Right renal cortex interstitium (tissue), 3 donors: ENCODE data around the gene CPOX. TPM values are rescaled to one million over a fixed set of nuclear protein-coding genes. Genes with fewer than 3 reads are reported as not detected.

Source experiments
- DNase-seq, 3 donors: peaks; one replicate each; pipeline ENCODE4 v3.0.0-alpha.2; 2013; ENCODE audit warnings: low read depth in 3 of 3, low spot score in 2 of 3
- polyA plus RNA-seq, 3 donors: library from polyadenylated mRNA; unstranded; fragments of 120-200 nt; gene quantifications; one replicate each; pipeline ENCODE4 v1.2.1, GENCODE V29; 2013; ENCODE audit not compliant: insufficient read length in 3 of 3

CPOX gene
- polyA plus RNA-seq, 3 donors: 20.4 to 23.4 (median 20.9) TPM

DNA sequence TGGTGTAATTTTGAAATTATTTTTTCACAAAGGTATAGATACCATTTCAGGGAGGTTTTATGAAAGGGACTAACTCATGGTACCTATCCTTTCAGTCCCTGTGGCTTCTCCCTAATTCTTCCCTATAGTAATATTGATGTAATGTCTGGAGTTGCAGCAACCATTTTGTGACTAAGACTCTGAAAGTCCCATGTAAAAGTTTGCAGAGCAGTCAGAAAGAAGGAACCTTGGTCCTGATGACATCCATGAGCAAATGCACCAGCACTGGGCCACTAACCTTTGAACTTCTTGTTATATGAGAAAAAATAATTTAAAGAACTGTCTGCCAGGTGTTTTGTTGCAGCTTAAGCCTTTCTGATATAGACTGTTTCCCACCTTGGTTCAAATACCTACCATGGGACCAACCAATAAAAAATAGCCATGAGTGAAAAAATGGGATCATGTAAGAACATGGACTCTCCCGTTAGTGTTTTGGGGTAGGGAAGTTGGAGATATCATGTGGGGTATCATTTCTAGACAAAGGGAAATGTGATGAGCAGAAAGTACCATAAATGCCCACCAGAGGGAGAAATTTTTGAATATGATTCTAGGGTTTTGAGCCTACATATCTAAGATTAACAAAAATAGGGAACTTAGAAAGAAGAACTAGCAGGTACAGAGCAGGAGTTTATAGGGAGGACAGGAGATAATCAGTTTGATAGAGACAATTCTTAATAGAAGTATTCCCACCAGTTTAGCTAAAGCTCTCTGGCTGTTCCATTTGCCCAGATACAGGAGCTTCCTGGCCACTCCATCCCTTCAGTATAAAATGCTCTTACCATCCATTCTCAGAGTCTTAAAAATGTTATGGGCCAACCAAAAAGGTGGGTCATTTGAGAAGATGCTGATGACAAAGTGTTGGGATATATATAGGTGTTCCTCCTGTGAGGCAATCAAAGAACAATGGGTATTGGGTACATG is 3.4 kb upstream of the CPOX start:
- no peak for DNase-seq

DNA sequence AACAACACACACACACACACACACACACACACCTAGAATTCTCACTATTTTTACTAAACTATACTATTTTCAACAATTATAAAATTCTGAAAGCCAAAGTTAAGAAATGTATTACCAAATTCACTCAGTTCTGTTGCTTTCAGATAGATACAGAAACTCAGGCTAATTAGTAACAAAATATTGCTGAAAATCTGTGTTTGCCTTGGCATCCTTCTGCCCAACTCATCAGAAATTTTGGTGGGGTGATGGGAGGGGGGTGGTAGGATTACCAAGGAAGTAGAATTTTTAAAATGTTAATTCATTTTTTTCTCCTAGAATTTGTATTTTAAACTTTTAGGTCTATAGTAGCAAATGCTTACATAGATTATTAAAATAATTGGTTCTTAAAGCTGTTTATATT is 2.7 kb upstream of the CPOX start:
- DNase-seq: no peak

DNA sequence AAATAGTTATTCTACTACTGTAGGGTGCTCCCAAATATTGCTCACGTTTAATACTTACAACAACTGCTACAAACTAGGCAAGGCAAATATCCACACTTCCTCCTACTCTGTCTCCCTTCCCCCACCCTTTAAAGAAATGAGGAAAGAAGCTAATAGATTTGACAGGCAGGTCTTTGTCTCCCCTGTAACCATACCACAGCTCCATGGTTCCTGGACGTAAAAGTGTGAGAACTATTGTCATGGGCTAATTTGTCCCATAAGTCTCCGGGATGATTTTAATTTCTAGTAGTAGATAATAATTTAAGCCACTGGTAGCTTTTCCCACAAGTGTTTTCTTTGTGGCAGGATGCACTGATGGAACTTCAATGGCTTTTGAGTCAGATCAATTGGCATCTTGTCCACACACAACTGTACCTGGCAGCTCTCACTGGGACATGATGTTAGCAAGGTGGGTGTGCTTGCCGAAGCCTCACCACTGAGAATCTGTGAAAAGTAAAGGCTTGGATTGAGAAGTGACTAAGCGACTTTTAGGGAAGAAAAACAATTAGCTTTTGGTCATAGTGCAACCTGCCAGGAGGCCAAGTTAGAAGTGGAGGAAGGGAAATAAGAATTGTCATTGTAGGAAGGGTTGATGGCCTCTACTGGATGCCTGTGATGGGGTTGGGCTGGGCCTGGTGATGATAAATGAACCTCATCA is 1.4 kb upstream of the CPOX start:
- DNase-seq: no peak

DNA sequence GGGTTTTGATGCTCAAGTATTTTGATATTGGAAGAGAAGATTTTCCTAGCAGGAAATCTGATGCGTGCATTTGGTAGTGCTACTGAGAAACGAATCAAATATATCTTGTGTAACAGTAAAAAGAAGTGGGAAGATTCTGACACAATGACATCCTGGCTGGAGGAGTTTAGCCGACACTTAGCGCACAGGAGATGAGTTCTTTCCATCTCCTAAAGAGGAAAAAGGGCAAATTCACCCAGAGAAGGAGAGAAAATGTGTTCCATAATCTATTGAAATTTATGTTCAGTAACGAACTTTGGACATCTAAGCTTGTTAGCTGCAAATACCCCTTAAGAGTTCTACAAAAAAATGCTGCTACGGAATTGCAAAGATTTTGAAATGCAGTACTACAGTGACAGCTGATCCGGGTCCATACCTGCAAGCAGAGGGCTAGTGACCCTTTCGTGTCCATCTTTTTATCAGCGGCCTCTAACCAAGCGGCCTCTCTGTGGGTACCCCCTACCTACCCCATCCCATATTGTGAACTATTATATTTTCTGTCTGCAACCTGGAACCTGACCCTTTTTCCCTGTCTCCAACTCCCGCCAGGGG is 971 bp downstream of the CPOX start:
- no peak for DNase-seq

DNA sequence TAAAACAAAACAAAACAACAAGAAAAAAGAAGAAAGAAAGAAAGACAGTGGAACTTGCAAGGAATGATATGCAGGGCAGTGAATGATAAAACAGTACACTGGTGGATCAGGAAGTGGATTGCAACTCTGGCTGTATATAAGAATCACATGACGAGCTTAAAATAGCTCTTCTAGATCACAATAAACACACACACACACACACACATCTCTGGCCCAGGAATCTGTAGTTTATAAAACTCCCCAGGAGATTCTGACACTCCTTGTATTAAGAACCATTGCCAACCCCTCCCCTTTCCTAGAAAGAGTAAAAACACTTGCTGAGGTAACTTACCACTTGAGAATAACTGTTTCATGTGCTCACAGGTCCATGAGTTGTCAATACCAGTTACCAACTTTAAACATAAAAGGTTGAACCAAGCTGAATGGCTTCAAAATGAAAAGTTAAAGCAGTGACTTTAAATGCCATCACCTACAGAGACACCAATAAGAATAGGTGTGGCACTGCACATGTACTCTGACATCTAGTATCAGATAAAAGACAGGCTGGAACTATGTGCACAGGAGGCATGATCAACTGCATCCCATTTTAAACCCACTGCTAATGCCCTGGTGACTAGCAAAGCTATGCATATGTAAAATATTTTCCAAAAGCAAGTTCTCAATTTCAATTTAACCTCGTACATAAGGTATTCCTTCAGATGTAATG is 3.9 kb downstream of the CPOX start:
- no peak for DNase-seq

DNA sequence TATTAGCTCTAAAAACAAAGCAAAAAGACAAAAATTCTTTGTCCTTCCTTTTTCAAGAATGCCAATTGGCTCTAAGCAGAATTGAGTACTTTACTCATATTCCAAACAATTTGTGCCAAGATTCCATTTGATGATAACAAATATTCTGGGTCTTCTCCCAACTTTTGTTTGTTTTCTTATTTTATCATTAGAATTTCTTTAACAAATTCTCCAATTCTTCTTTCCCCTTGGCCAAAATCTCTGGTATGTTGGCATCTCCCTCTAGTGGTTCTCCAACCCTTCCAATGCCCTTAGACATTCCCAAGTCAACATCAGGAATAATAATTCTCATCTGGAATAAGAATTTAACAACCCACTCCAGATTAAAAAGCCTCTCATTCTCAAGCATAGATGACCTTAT is 5.3 kb downstream of the CPOX start:
- no peak for DNase-seq

DNA sequence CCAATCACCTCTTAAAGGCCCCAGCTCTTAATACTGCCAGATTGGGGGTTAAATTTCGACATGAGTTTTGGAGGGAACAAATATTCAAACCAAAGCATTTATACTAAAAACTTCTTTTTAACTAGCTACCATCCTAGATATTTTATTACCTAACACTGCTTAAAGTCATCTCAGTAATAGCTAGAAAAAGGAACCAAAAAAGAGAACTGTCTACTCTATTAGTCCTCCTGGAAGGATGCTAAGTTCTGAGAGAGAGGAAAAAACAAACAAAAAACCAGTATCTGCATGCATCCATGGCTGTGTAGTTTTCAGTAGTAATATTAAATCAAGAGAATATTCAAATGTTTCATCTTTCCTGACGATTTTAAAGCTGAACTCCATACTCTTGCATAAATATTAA is 5.8 kb downstream of the CPOX start:
- no peak for DNase-seq

DNA sequence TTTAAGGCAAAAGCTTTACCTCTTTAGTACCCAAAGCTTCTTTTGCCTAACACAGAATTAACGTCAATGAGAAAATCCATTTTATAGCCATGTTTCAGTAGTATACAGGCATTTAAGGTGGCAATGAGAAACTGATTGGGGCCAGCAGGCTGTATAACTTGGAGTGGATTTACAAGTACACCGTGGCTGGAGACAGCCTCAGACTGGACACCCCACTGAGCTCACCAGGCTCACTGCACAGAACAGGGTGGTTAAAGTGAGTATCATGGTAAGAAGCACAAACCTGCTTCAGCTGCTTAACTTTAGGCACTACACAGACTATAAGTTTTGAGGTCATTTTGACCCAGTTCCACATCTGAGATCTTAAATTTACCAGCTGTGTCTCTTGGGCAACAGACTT is 8.9 kb downstream of the CPOX start:
- no peak for DNase-seq

DNA sequence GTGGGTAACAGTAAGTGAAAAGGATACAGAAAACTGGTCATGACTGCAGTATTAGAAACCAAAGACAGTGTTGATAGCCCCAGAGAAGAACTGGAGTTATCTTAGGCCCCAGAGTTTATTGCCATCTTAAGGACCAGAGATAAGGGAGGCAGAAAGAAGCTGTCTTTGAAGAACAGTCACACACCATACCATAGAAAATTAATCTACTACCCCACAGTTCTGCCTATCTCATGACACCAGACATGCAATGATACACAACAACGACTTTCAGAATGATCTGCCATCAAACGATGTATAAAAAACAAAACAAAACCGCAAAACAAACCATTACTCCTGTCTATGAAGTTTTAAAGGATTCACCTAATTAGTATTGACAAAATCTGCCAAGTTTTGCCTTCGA is 9.6 kb downstream of the CPOX start:
- DNase-seq: no peak

DNA sequence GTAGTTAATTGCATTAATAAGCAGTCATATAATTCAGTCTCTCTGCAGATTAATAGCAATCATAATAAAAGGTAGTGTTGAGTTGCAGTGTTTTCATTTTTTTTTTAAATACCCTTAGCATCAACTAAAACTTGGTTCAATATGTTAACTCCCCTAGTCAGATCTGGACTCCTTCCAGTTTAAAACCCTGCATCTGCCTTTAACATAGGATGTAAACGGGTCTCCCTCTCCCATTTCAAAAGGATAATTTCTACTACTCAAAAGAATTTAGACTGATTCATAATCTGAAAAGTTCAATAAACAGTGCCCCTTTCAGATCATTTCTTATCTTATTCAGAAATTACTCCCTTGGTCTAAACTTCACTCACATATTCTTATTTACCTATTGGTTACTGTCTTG is 11.4 kb downstream of the CPOX start:
- DNase-seq: no peak

DNA sequence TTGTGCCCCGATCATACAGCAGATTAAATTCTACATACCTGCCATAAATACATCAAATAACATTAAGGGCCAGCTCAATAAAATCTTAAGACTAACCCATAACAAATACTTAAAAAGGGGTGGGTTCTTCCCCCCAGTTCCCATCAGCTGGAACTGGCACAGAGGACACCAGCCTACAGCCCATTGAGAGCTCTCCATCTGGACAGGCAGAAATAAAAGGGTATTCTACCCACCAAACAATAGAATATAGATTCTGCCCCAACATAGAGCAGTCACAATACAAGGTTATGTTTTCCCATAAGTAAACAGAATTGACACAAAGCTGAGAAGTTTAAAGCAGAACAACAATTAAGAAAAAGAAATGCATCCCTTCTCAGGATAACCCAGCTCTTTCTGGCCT is 11.9 kb downstream of the CPOX start:
- no peak for DNase-seq

DNA sequence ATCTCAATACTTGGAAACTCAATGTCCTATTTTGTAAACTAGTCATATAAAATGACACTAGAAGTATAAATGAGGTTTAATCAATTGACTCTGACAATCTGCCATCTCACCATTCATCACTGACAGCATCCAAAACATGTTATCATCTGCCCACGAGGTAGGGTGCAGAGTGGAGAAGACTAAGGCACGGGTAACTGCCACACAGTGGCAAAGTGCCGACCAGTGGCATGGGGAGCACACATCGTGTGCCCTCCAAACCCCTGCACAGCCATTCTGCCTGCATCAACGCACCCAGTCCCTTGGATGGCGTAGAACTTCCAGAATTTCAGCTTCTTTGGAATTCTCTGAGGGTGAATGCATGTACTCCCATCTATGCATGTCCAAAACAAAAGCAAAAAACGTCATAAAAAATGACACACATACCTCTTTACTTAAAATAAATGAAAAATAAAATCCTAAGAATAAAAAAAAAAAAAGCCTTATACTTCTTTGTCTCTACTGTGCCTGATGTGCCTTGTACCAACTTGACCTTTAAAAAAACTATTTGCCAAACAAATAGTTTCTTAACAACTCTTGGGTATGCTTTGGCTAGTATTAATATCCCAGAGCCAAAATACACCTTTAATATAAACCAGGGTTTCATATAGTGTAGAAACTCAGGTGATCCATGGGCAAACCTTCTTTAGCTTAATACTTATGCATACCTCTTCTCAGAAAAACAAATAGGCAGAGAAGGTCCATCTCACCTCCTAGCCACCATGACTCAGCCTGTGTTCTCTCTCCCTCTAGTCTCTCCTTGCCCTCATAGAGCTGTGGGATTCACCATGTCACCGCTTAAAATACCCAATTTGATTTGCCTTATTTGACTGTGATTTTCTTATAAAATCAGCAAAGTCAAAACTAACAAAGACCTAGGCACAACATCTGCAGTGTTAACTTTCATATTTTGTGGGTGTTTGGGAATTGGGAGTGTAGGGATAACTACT is 12.7 kb downstream of the CPOX start:
- no peak for DNase-seq

DNA sequence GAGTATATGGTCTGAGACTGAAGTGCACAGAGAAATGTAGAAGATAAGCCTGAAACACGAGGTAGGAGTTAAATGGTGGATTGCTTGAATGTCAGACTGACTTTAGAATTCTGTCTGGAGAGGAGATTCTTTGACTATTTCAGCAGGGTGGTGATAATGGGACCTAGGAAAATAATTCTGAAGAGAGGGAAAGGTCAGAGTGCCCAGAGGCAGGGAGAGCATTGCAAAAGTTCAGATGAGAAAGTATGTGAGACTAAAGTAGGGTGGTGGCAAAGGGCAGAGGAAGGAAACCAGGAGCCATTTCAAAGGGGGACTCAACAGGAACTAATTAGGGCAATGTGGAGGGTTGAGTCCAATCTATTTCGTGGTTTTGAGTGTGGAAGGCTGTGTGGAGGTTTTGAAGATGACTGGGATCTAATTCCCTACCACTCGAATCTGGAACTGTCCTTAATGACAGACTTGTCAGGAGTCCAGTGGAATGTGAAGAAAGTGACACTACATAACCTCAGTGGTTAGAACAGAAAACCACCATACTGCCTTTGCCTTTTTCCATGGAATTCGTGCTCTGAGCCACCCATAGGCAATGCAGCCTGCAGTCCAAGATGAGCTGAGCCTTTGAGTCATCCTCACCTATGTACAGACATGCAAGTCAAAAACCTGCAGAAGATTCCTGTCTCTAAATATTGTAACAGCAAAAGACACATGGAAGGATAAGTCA is 16.1 kb downstream of the CPOX start:
- no peak for DNase-seq

DNA sequence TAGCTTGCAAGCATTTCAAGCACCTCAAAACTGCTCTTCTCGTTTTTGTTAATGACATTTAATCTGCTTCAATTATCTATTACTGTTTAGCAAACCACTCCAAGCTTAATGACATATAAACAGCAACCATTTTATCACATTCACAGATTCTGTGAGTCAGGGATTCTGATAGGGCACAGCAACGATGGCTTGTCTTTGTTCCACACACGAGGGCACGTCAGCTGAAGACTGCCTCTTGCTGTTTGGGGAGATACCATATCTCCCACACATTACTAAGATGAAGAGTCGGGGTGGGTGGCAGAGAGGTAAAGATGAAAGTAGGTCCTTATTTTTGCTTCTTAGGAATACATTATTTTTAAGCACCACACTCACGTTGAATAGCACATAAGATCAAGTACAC is 19.3 kb downstream of the CPOX start:
- no peak for DNase-seq

DNA sequence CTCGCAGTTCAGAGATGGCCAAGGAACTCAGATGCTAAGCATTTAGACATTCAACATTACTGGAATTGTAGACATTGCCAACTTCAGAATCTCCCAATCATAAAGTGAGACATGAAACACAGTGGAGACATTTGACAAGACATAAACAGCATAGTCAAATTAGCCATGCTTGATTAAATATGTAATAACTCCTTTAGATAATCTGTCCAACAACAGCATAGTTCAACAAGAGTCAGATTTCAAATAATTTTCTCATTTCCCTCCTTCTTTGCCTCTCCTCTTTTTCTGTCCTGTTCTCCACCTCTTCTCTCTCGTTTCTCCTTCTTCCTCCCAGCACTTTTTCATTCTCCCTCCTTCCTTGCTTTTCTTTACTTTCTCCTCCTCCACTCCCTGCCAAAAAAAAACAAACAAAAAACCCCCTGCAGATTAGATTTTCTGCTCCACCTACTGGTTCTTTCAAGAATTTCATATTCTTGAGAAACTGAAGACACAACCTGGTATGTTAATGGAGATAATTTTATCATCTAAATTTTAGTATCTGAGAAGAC is 20.2 kb downstream of the CPOX start:
- DNase-seq: no peak

DNA sequence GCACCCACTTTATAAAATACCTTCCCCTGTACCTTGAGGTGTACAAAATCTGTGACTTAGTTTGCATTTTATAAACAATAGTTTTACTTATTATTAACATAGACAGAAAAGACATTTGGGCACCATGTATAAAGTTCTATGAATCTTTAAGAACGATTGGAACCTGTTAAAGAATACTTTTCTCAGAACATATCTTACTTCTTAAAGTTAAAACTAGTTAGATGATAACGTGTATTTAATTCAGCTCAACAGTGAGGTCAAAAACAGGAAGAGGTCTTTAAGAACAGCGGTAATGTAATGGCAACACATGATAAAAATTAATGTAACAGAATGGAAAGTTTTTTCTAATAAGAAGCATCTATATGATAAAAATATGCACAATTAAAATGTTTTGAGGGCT is 25.0 kb downstream of the CPOX start:
- DNase-seq: no peak

DNA sequence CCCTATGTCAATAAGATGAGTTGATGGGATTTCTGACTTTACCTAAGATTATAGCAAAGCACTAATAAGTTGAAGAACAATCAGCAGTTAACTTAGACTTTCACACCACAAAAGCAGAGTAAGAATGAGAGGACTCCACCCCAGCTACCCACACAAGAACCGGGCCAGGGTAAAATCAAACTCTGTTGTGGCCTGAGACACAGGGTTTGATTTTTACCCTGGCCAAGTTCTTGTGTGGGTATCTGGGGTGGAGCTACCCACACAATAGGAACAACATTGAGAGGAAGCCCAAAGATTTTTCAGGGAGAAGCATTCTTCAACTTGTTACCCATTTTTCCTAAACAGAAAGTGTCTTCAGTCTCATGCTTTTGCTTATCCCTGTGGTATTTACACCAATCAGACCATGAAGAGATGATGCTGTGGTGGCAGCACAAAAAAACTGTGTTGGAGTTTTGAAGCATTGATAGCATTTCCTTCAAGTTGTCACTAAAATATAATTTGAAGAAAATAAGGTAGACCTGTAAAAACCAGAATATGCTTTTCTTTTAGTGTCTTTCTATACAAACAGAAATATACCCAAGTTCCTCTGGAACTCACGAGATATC is 25.6 kb downstream of the CPOX start:
- no peak for DNase-seq

DNA sequence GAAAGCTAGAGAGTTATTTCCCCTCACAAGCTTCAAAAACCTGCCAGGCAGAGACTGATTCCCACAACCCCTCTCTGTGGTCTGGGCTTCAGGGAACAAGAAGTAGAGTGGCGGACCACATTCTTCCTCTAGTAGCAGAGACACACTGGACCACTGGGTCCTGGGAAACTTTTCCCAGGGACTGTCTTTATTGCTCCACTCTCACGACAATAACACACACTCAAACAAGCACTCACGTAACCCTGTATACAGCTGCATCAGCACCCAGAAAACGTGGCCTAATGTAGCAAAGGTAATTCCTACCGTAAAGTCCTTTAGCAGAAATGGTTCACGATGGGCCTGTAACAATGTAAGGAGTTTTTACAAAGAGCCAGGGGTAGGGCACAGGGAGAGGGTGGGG is 27.6 kb downstream of the CPOX start:
- no peak for DNase-seq

DNA sequence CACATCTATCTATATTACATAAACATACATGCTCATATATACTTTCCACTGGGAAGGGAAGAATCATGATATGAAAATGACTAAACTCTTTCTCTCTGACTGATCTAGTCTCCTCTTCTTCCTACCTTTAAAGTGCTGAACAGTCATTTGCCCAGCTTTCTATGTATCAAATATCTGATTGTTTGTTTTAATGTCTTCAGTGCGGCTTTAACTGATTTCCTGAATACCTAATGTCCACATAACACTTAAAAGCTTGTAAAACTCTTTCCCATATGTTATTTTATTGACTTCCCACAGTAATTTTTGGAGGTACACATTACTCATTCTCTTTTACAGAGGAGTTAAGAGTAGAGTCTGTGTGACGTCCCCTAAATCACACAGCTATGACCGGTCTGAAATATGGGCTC is 28.2 kb downstream of the CPOX start:
- no peak for DNase-seq
